ENCODE measurements around the gene SHCBP1.

- no peak for TF ChIP-seq POLR2A (IDR thresholded peaks at IDR 0.05; ENCODE audit: low read depth, low read length)
- TF ChIP-seq MAFK (IDR thresholded peaks at IDR 0.05; ENCODE audit: low read depth, low read length), result no peak
- TF ChIP-seq CTCF (conservative IDR thresholded peaks at IDR 0.05; ENCODE audit: low read depth, low read length), result no peak
- no peak for TF ChIP-seq NFE2L2 (IDR thresholded peaks at IDR 0.05; ENCODE audit: low read depth, low read length)
- no peak for TF ChIP-seq USF2 (IDR thresholded peaks at IDR 0.05; ENCODE audit: low read depth, low read length)
- no peak for TF ChIP-seq CEBPB (IDR thresholded peaks at IDR 0.05; ENCODE audit: low read depth, low read length)
- TF ChIP-seq RAD21 (IDR thresholded peaks at IDR 0.05; ENCODE audit: low read length), result no peak
- TF ChIP-seq RFX5 (IDR thresholded peaks at IDR 0.05; ENCODE audit: low read depth, low read length), result no peak
- no peak for TF ChIP-seq MXI1 (IDR thresholded peaks at IDR 0.05; ENCODE audit: borderline replicate concordance, low read depth, low read length)
Measured at GRCh38 chr16:46573834-46574159, 47.4 kb downstream of the SHCBP1 start.

Measured in IMR-90 (cell line).